ENCODE results near the gene UBE2L5.
"Not testable (repeated sequence)": the region's sequence is repeated elsewhere in the genome, so short reads cannot be mapped to it uniquely, and the experiment has no call there.

UBE2L5 gene

GRCh38 chr13:30437177-30437576 lies 14.9 kb downstream of the UBE2L5 start:
- no peak for DNase-seq (ENCODE audit: low read depth in 2 of 2, low spot score in 1 of 2)

GRCh38 chr13:30438286-30438685 lies 16.0 kb downstream of the UBE2L5 start:
- DNase-seq (ENCODE audit: low read depth in 2 of 2, low spot score in 1 of 2), result no peak

DNA sequence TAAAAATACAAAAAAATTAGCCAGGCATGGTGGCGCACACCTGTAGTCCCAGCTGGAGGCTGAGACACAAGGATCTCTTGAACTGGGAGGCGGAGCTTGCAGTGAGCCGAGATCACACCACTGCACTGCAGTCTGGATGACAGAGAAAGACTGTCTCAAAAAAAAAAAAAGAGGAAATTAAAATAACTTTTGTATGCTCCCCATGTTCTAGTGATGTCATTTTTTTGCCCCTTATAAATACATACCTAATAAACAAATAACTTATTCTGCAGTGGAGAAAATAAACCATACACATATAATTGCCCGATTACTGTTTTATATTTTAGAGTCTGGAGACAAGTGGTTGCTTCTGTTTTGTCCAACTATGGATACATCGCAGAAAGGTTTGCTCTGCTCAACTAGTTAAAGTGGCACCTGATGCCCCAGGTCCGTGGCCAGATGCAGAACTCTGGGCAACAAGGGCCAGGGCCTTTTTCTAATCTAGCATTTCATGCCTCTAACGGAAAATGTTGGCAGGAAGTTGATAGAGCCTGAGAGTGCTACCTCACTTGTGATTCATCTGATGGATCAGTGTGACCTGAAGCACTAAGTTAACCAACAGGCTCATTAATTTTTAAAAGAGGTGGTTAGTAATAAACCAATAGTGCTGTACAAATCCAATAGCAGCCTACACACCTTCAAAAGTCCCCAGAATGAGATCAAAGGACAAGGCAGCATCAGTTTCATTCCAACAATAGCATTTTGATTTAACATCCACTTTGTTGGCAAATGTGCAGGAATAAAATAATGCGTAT lies 18.8 kb downstream of the UBE2L5 start:
- DNase-seq (ENCODE audit: low read depth in 2 of 2, low spot score in 1 of 2), result no peak

GRCh38 chr13:30442926-30443325 lies 20.6 kb downstream of the UBE2L5 start:
- no peak for DNase-seq (ENCODE audit: low read depth in 2 of 2, low spot score in 1 of 2)

- DNase-seq (ENCODE audit: low read depth in 2 of 2, low spot score in 1 of 2), result not testable (repeated sequence)
Measured at GRCh38 chr13:30443491-30443890, 21.2 kb downstream of the UBE2L5 start.

DNA sequence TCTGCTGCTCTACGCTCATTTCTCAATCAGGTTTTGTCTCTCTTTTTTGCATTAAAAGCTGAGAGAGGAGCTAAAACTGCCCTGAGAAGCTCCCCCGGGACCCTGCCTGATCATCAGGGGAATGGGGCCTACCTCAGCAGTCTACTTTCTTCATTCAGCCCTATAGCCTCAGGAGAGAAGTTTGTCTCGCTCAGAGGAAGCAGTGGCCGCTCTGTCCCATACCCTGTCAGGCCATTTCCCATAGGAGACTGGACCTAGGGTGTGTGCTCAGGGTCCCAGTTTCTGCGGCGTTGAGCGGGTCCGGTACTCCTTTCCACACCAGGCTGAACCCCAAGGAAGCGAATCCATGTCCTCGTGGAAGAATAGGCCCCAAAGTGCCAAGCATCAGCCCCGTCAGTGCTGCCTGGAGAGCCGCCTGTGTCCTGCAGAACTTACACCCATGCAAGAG lies 21.7 kb downstream of the UBE2L5 start:
- DNase-seq (ENCODE audit: low read depth in 2 of 2, low spot score in 1 of 2), result no peak

- DNase-seq (ENCODE audit: low read depth in 2 of 2, low spot score in 1 of 2), result no peak
Measured at GRCh38 chr13:30446126-30446500, 23.8 kb downstream of the UBE2L5 start.

- no peak for DNase-seq (ENCODE audit: low read depth in 2 of 2, low spot score in 1 of 2)
Measured at GRCh38 chr13:30448441-30448840, 26.1 kb downstream of the UBE2L5 start.

- no peak for DNase-seq (ENCODE audit: low read depth in 2 of 2, low spot score in 1 of 2)
Measured at GRCh38 chr13:30450066-30450465, 27.8 kb downstream of the UBE2L5 start.

- not testable (repeated sequence) for DNase-seq (ENCODE audit: low read depth in 2 of 2, low spot score in 1 of 2)
Measured at GRCh38 chr13:30451476-30451875, 29.2 kb downstream of the UBE2L5 start.

- no peak for DNase-seq (ENCODE audit: low read depth in 2 of 2, low spot score in 1 of 2)
Measured at GRCh38 chr13:30453727-30454126, 31.4 kb downstream of the UBE2L5 start.

DNA sequence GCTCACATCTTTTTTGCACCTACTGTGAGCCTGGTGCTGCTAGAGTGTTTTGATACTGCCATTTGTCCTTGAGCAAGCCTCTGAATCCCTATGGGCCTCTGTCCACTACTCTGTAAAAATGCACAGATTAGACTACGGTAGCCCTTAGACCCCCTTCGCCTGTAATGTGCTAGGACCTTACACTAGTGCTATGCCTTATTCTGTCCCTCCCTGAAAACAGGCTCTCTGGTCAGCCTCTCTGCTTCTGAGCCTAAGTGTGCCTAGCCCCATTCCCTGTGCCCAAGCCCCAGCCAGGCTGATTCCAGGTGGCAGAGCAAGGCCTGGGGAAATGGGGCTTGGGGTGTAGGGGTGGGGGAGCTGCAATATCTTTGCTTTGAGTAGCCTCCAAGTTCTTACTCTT lies 32.7 kb downstream of the UBE2L5 start:
- no peak for DNase-seq (ENCODE audit: low read depth in 2 of 2, low spot score in 1 of 2)

GRCh38 chr13:30456290-30456689 lies 34.0 kb downstream of the UBE2L5 start:
- DNase-seq (ENCODE audit: low read depth in 2 of 2, low spot score in 1 of 2), result no peak

DNA sequence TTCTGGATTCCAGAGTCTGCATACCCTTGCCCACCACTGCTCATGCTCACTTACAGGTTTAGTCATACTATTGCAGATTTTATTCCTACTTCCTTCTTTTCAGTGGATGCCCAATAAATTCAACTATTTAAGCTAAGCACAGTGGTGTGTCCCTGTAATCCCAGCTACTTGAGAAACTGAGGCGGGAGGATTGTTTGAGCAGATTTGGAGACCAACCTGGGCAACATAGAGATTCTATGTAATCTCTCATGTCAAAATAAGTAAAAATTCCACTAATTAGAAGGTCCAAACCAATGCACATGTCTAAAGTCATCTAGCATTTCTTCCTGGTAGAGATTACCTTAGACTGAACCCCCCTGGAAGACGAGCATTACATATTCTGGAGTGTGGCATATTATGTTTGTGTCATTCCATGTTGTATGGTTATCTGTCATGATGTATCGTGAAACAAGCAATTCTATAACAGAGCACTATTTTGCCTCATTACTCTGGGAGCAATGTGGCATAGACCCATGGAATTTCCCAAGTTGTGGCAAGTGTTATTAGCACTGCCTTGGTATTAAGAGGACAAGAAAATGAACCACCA lies 35.1 kb downstream of the UBE2L5 start:
- no peak for DNase-seq (ENCODE audit: low read depth in 2 of 2, low spot score in 1 of 2)

GRCh38 chr13:30461279-30462066 lies 39.2 kb downstream of the UBE2L5 start:
- DNase-seq (ENCODE audit: low read depth in 2 of 2, low spot score in 1 of 2), result not testable (repeated sequence)

GRCh38 chr13:30463787-30464495 lies 41.6 kb downstream of the UBE2L5 start:
- DNase-seq (ENCODE audit: low read depth in 2 of 2, low spot score in 1 of 2), result peak; percentile 34 to 50

DNA sequence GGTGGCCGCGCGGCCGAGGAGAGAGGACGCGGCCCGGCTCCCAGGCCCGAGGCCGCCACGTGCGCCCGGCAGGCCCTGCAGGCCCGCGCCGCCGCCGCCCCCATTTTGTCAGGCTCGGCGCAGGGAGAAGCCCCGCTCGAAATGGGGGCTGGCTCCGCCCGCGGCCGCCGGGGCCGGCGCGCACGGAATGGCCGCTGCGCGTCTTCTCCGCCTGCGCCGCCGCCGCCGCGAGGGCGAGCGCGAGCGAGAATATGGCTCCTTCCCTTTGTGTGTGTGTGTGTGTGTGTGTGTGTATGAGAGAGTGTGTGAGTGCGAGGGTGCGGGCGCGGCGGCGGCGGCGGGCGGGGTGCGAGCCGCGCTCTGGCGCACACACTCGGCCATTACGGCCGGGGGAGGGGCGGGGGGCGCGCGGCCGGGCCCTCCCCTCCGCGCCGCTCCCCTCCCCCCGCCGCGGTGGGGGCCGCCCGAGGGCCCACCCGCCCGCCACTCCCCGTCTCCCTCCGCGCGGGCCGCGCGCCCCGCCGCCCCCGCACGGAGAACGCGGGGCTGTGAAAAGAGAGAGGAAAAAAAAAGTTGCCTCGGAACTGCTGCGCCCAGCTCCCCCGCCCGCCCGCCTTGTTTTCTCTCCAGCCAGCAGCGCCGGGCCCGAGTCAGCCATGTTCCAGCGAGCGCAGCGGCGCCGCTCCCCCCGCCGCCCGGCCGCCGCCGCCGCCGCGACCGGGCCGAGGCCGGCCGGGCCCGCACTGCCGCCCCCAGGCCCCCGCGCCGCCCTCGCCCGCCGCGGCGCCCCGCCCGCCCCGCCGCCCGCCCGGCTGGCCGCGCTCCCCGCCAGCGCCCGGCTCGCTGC lies 42.4 kb downstream of the UBE2L5 start:
- peak; percentile 42 to 76 for DNase-seq (ENCODE audit: low read depth in 2 of 2, low spot score in 1 of 2)

DNA sequence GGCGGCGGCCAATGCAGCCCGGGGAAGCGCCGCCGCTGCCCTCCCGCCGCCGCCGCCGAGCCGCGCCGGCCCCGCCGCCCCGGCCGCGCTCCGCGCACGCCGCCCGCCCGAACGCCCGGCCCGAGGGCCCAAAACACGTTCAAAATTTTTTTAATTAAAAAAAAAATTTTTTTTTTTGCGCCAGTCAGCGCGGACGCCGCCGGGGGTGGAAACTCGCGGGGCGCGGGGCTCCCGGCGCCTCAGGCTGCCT lies 43.0 kb downstream of the UBE2L5 start:
- no peak for DNase-seq (ENCODE audit: low read depth in 2 of 2, low spot score in 1 of 2)

GRCh38 chr13:30465593-30466357 lies 43.5 kb downstream of the UBE2L5 start, which contains the start of gene HMGB1:
TSS of gene HMGB1 (minus strand) at chr13:30465936. CDS start at chr13:30463680, 2,256 bp downstream.
- peak; percentile 91 for DNase-seq (ENCODE audit: low read depth in 2 of 2, low spot score in 1 of 2)

GRCh38 chr13:30466358-30466714 lies 44.0 kb downstream of the UBE2L5 start:
- DNase-seq (ENCODE audit: low read depth in 2 of 2, low spot score in 1 of 2), result no peak
